Endodermal cell (in vitro differentiated cells): ENCODE results near the gene MTCL1. TPM values are rescaled to one million over a fixed set of nuclear protein-coding genes. Genes with fewer than 3 reads are reported as not detected.

ENCODE experiments used
- DNase-seq: peaks from one replicate; pipeline ENCODE4 v3.0.0-alpha.2; 2017
- H3K27ac ChIP-seq: 2 replicates; pipeline ENCODE4 v1.5.1; 2013; ENCODE audit warnings: mild to moderate bottlenecking, low read depth, low read length, moderate library complexity
- H3K27me3 ChIP-seq: 2 replicates; pipeline ENCODE4 v1.6.1; 2013; ENCODE audit warnings: mild to moderate bottlenecking, low read length, moderate library complexity; ENCODE audit not compliant: insufficient read depth, control insufficient read depth, poor library complexity, severe bottlenecking
- H3K36me3 ChIP-seq: 2 replicates; pipeline ENCODE4 v1.7.0; 2013; ENCODE audit warnings: mild to moderate bottlenecking, low read length, moderate library complexity; ENCODE audit not compliant: control insufficient read depth, insufficient read depth
- H3K4me1 ChIP-seq: one replicate; pipeline ENCODE4 v1.7.0; 2013; ENCODE audit warnings: low read length; ENCODE audit not compliant: control insufficient read depth, insufficient read depth
- H3K4me3 ChIP-seq: 2 replicates; pipeline ENCODE4 v1.5.1; 2013; ENCODE audit warnings: mild to moderate bottlenecking, low read length, moderate library complexity
- H3K9ac ChIP-seq: 2 replicates; pipeline ENCODE4 v1.6.1; 2013; ENCODE audit warnings: mild to moderate bottlenecking, low read length, moderate library complexity; ENCODE audit not compliant: poor library complexity, severe bottlenecking; ENCODE audit errors: extremely low read depth
- H3K9me3 ChIP-seq: 2 replicates; pipeline ENCODE4 v1.6.1; 2013; ENCODE audit warnings: mild to moderate bottlenecking, low read length, moderate library complexity; ENCODE audit not compliant: control insufficient read depth
- H3K27ac Mint-ChIP-seq: 2 replicates; pipeline ENCODE4 v1.8.0; 2020; ENCODE audit warnings: mixed read lengths
- H3K27me3 Mint-ChIP-seq: 2 replicates; pipeline ENCODE4 v1.8.0; 2021; ENCODE audit warnings: mild to moderate bottlenecking, mixed read lengths; ENCODE audit not compliant: insufficient read depth
- H3K36me3 Mint-ChIP-seq: 2 replicates; pipeline ENCODE4 v1.8.0; 2020; ENCODE audit warnings: low read depth, mixed read lengths
- H3K4me1 Mint-ChIP-seq: 2 replicates; pipeline ENCODE4 v1.8.0; 2020; ENCODE audit warnings: mixed read lengths
- H3K4me3 Mint-ChIP-seq: 2 replicates; pipeline ENCODE4 v1.8.0; 2020; ENCODE audit warnings: mild to moderate bottlenecking, moderate library complexity, mixed read lengths
- H3K9me3 Mint-ChIP-seq: 2 replicates; pipeline ENCODE4 v1.8.0; 2020; ENCODE audit warnings: mild to moderate bottlenecking, mixed read lengths
- WGBS, 2 experiments: methylation state at CpG; one replicate each; pipeline versions ENCODE4 v1.1.5 to v1.1.7; 2013; ENCODE audit warnings: missing lambda C conversion rate in 2 of 2, mixed read lengths in 1 of 2; ENCODE audit not compliant: insufficient coverage in 1 of 2, insufficient read length in 1 of 2; 5-methylcytosine and 5-hydroxymethylcytosine counted together
- total RNA-seq, 2 donors: library from RNA; stranded (reverse); fragmentation: NEBNext Ultra II Directional in 1 of 2; extraction: Animal tissue kit (Norgen Biotek cat#: 25700) in 1 of 2; gene quantifications; 2 replicates in 1 of 2; 3 replicates in 1 of 2; pipeline ENCODE4 v1.2.1, GENCODE V29; 2021
- TF ChIP-seq, protein P1 (sequence below): fragments of 200-600 bp; sonication (generic); conservative IDR thresholded peaks from 2 replicates; pipeline ENCODE4 v1.5.0; 2021; ENCODE audit warnings: antibody characterized with exemption, mild to moderate bottlenecking

The MTCL1 gene
- total RNA-seq, 2 donors from 2014 or later, result 15.0 to 26.0 TPM

GRCh38 chr18:8732442-8733360, 27.3 kb downstream of the MTCL1 start:
- TF ChIP-seq, protein P1, sequence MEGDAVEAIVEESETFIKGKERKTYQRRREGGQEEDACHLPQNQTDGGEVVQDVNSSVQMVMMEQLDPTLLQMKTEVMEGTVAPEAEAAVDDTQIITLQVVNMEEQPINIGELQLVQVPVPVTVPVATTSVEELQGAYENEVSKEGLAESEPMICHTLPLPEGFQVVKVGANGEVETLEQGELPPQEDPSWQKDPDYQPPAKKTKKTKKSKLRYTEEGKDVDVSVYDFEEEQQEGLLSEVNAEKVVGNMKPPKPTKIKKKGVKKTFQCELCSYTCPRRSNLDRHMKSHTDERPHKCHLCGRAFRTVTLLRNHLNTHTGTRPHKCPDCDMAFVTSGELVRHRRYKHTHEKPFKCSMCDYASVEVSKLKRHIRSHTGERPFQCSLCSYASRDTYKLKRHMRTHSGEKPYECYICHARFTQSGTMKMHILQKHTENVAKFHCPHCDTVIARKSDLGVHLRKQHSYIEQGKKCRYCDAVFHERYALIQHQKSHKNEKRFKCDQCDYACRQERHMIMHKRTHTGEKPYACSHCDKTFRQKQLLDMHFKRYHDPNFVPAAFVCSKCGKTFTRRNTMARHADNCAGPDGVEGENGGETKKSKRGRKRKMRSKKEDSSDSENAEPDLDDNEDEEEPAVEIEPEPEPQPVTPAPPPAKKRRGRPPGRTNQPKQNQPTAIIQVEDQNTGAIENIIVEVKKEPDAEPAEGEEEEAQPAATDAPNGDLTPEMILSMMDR, result no peak
- H3K9ac ChIP-seq, result no peak overlapping the region
- H3K27me3 Mint-ChIP-seq, result no peaks in the 10 kb centered on the region
- peaks cover 23% of the 10 kb centered on the region for H3K4me1 Mint-ChIP-seq
- H3K9me3 Mint-ChIP-seq, result no peaks in the 10 kb centered on the region
- no peak overlapping the region for H3K27ac ChIP-seq
- WGBS, 2 experiments, result 91 to 95% methylated on average over 20 to 22 of the region's 22 CpGs
- no peaks in the 10 kb centered on the region for H3K4me1 ChIP-seq
- H3K36me3 Mint-ChIP-seq, result no peaks in the 10 kb centered on the region
- H3K4me3 ChIP-seq, result no peak overlapping the region
- H3K27me3 ChIP-seq, result no peaks in the 10 kb centered on the region
- peak overlapping the region; percentile 73 for H3K27ac Mint-ChIP-seq
- no peaks in the 10 kb centered on the region for H3K36me3 ChIP-seq
- H3K4me3 Mint-ChIP-seq, result no peak overlapping the region
- DNase-seq, result no peak
- H3K9me3 ChIP-seq, result no peaks in the 10 kb centered on the region

- TF ChIP-seq, protein P1, result no peak
- H3K9me3 Mint-ChIP-seq, result no peaks in the 10 kb centered on the region
- peaks cover 23% of the 10 kb centered on the region for H3K4me1 Mint-ChIP-seq
- H3K36me3 ChIP-seq, result no peaks in the 10 kb centered on the region
- no peak overlapping the region for H3K27ac ChIP-seq
- H3K27me3 Mint-ChIP-seq, result no peaks in the 10 kb centered on the region
- H3K4me3 ChIP-seq, result no peak overlapping the region
- no peaks in the 10 kb centered on the region for H3K4me1 ChIP-seq
- H3K36me3 Mint-ChIP-seq, result peaks cover 2% of the 10 kb centered on the region
- H3K9ac ChIP-seq, result no peak overlapping the region
- no peaks in the 10 kb centered on the region for H3K9me3 ChIP-seq
- no peaks in the 10 kb centered on the region for H3K27me3 ChIP-seq
- WGBS, 2 experiments, result 91 to 100% methylated on average over 3 to 5 of the region's 5 CpGs
- DNase-seq, result no peak
- H3K27ac Mint-ChIP-seq, result no peak overlapping the region
- no peak overlapping the region for H3K4me3 Mint-ChIP-seq
Observed at GRCh38 chr18:8734496-8734895, 29.1 kb downstream of the MTCL1 start.

DNA sequence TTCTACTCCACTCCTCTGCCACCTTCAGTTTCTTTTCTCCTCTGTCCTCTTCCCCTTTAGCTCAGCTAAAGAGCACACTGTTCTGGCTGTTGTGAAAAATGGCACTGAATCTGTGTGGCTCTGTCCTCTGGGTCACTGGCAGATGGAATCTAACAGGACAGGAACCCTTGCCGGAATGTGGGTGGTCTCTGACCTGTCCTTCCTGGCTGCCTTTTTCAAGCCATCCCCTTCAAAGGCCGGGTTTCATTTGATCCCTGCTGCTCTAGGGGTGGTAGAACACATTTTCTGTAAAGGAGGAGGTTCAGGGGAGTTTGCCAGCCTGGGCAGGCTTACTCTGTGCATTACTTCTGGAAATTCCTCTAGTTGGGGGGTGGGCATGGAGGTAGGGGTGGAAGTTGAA, 29.9 kb downstream of the MTCL1 start:
- Histone ChIP-seq H3K27ac (no peak overlapping the region), H3K36me3 (no peaks in the 10 kb centered on the region), H3K27me3 (no peaks in the 10 kb centered on the region), H3K9ac (no peak overlapping the region), H3K9me3 (no peaks in the 10 kb centered on the region), H3K4me1 (no peaks in the 10 kb centered on the region), H3K4me3 (no peak overlapping the region)
- Mint-ChIP-seq H3K4me1 (peaks cover 23% of the 10 kb centered on the region), H3K36me3 (peaks cover 4% of the 10 kb centered on the region), H3K27me3 (no peaks in the 10 kb centered on the region), H3K4me3 (no peak overlapping the region), H3K9me3 (no peaks in the 10 kb centered on the region), H3K27ac (no peak overlapping the region)
- TF ChIP-seq, protein P1, result no peak
- no peak for DNase-seq
- WGBS, 2 experiments, result 77% methylated on average over 2 of the region's 2 CpGs; no CpG with 5 or more reads in 1 of the 2 experiments
